OCI-LY3 (cell line): Measurements from ENCODE around the gene TMEM267.
"Not testable (repeated sequence)": the region's sequence is repeated elsewhere in the genome, so short reads cannot be mapped to it uniquely, and the experiment has no call there.

Experiments used
- H2AFZ ChIP-seq: fragments of 200-600, 300-600 bp; shearing (Covaris generic); 2 replicates; pipeline ENCODE4 v1.6.0; 2014; ENCODE audit warnings: antibody characterized with exemption, low read depth, low read length
- H3K27ac ChIP-seq: fragments of 200-600, 300-600 bp; sonication (generic); 2 replicates; pipeline ENCODE4 v1.5.1; 2014; ENCODE audit warnings: mild to moderate bottlenecking, low read length, moderate library complexity, mixed read lengths
- H3K27me3 ChIP-seq: fragments of 200-600, 300-600 bp; sonication (generic); 2 replicates; pipeline ENCODE4 v1.6.1; 2014; ENCODE audit warnings: low read depth, low read length, mixed read lengths
- H3K36me3 ChIP-seq: fragments of 200-600, 300-600 bp; sonication (generic); replicated peaks from 2 replicates; pipeline ENCODE3; 2014; ENCODE audit warnings: low read depth, low read length, mixed read lengths
- H3K4me1 ChIP-seq: fragments of 300-600, 200-600 bp; sonication (generic); 2 replicates; pipeline ENCODE4 v1.6.1; 2014; ENCODE audit warnings: low read length, mixed read lengths
- H3K4me2 ChIP-seq: fragments of 200-600, 300-600 bp; sonication (generic); 2 replicates; pipeline ENCODE4 v1.6.1; 2014; ENCODE audit warnings: low read length, mixed read lengths
- H3K4me3 ChIP-seq: fragments of 300-600, 200-600 bp; sonication (generic); 2 replicates; pipeline ENCODE4 v1.5.1; 2014; ENCODE audit warnings: antibody characterized with exemption, mild to moderate bottlenecking, low read length, moderate library complexity
- H3K79me2 ChIP-seq: fragments of 300-600, 200-600 bp; shearing (Covaris generic); 2 replicates; pipeline ENCODE4 v1.6.1; 2014; ENCODE audit warnings: mild to moderate bottlenecking, low read length, mixed read lengths
- H3K9ac ChIP-seq: fragments of 300-600, 200-600 bp; shearing (Covaris generic); 2 replicates; pipeline ENCODE4 v1.6.0; 2014; ENCODE audit warnings: mild to moderate bottlenecking, low read length, moderate library complexity
- H3K9me3 ChIP-seq: fragments of 200-600, 300-600 bp; shearing (Covaris generic); 2 replicates; pipeline ENCODE4 v1.6.1; 2014; ENCODE audit warnings: low read length, mixed read lengths; ENCODE audit not compliant: insufficient read depth
- H4K20me1 ChIP-seq: fragments of 200-600, 300-600 bp; sonication (generic); 2 replicates; pipeline ENCODE4 v1.6.1; 2016; ENCODE audit warnings: low read length, mixed read lengths; ENCODE audit not compliant: insufficient read depth
- CTCF ChIP-seq: fragments of 200-600, 300-600 bp; sonication (generic); IDR thresholded peaks from 2 replicates; pipeline ENCODE4 v1.5.1; 2014; ENCODE audit warnings: antibody characterized with exemption, low read length, low read depth
- EZH2phosphoT487 ChIP-seq: fragments of 200-600 bp; shearing (Covaris generic); IDR thresholded peaks from 2 replicates; pipeline ENCODE4 v1.6.1; 2018; ENCODE audit warnings: antibody characterized with exemption, mixed run types, low read depth

The TMEM267 gene

GRCh38 chr5:43429016-43429415 is 54.6 kb downstream of the TMEM267 start:
- no peaks in the 10 kb centered on the region for H3K79me2 ChIP-seq
- no peaks in the 10 kb centered on the region for H4K20me1 ChIP-seq
- H3K9me3 ChIP-seq, result no peaks in the 10 kb centered on the region
- no peaks in the 10 kb centered on the region for H3K27me3 ChIP-seq
- no peak overlapping the region for H3K4me2 ChIP-seq
- no peak for TF ChIP-seq CTCF
- TF ChIP-seq EZH2phosphoT487, result no peak
- no peak overlapping the region for H3K9ac ChIP-seq
- no peak overlapping the region for H2AFZ ChIP-seq
- H3K4me1 ChIP-seq, result peaks cover 9% of the 10 kb centered on the region; the same call in 1 of the 2 replicates
- no peak overlapping the region for H3K4me3 ChIP-seq
- no peak overlapping the region for H3K27ac ChIP-seq
- H3K36me3 ChIP-seq, result no peaks in the 10 kb centered on the region

GRCh38 chr5:43427306-43427705 is 56.4 kb downstream of the TMEM267 start:
- no peak overlapping the region for H3K4me2 ChIP-seq
- peaks cover 10% of the 10 kb centered on the region; the same call in 1 of the 2 replicates for H3K4me1 ChIP-seq

GRCh38 chr5:43425983-43426382 is 57.7 kb downstream of the TMEM267 start:
- no peaks in the 10 kb centered on the region for H3K79me2 ChIP-seq
- H3K36me3 ChIP-seq, result no peaks in the 10 kb centered on the region
- H3K4me2 ChIP-seq, result no peak overlapping the region
- H4K20me1 ChIP-seq, result no peaks in the 10 kb centered on the region
- no peak overlapping the region for H3K9ac ChIP-seq
- no peaks in the 10 kb centered on the region for H3K27me3 ChIP-seq
- peaks cover 14% of the 10 kb centered on the region; the same call in 1 of the 2 replicates for H3K4me1 ChIP-seq
- H3K4me3 ChIP-seq, result no peak overlapping the region
- no peak for TF ChIP-seq CTCF
- TF ChIP-seq EZH2phosphoT487, result no peak
- H2AFZ ChIP-seq, result no peak overlapping the region
- no peaks in the 10 kb centered on the region for H3K9me3 ChIP-seq
- no peak overlapping the region for H3K27ac ChIP-seq

More at GRCh38 chr5:43427306-43427705, 56.4 kb downstream of the TMEM267 start:
- TF ChIP-seq CTCF, result no peak
- no peak for TF ChIP-seq EZH2phosphoT487
- H2AFZ ChIP-seq, result no peak overlapping the region
- H4K20me1 ChIP-seq, result no peaks in the 10 kb centered on the region
- H3K36me3 ChIP-seq, result no peaks in the 10 kb centered on the region
- no peaks in the 10 kb centered on the region for H3K9me3 ChIP-seq
- no peak overlapping the region for H3K9ac ChIP-seq
- no peak overlapping the region for H3K27ac ChIP-seq
- no peak overlapping the region for H3K4me3 ChIP-seq
- H3K27me3 ChIP-seq, result no peaks in the 10 kb centered on the region
- H3K79me2 ChIP-seq, result no peaks in the 10 kb centered on the region

- H3K79me2 ChIP-seq, H3K9me3 ChIP-seq, H3K4me3 ChIP-seq, H3K36me3 ChIP-seq, H4K20me1 ChIP-seq, H3K4me2 ChIP-seq, H2AFZ ChIP-seq, H3K27me3 ChIP-seq, H3K27ac ChIP-seq, H3K9ac ChIP-seq: not testable (repeated sequence)
- H3K4me1 ChIP-seq, result peaks cover 12% of the 10 kb centered on the region; the same call in 1 of the 2 replicates
These were observed 60.6 kb downstream of the TMEM267 start for GRCh38 chr5:43423086-43423485.

GRCh38 chr5:43422143-43422542 is 61.5 kb downstream of the TMEM267 start:
- H3K79me2 ChIP-seq, result no peaks in the 10 kb centered on the region
- H2AFZ ChIP-seq, result no peak overlapping the region
- H3K9me3 ChIP-seq, result no peaks in the 10 kb centered on the region
- no peaks in the 10 kb centered on the region for H3K36me3 ChIP-seq
- H3K27ac ChIP-seq, result no peak overlapping the region
- H4K20me1 ChIP-seq, result no peaks in the 10 kb centered on the region
- peaks cover 5% of the 10 kb centered on the region; the same call in 1 of the 2 replicates for H3K4me1 ChIP-seq
- TF ChIP-seq EZH2phosphoT487 (no peak), CTCF (no peak)
- H3K27me3 ChIP-seq, result no peaks in the 10 kb centered on the region
- no peak overlapping the region for H3K4me3 ChIP-seq
- H3K4me2 ChIP-seq, result no peak overlapping the region
- H3K9ac ChIP-seq, result no peak overlapping the region
